ENCODE data around the gene PHLDB2. TPM values are rescaled to one million over a fixed set of nuclear protein-coding genes. Genes with fewer than 3 reads are reported as not detected.

The PHLDB2 gene
- total and polyA plus RNA-seq, 10 of the 15 experiments (the other 5 are each of a cell fraction or from before 2014, with no cell fraction given): 0.03 to 0.67 (median 0.40) TPM

Other genes with a start within 250 kb of the PHLDB2 start
- 1.3 and 1.4 TPM in 2 replicates for gene PLCXD2, start 184.6 kb upstream of the PHLDB2 start, total RNA-seq (2014; rRNA removed)
- 1.2 and 1.4 TPM in 2 replicates for gene PLCXD2, start 184.6 kb upstream of the PHLDB2 start, total RNA-seq (2014; rRNA removed; fragmentation: Illumina TruSeq; extraction: Trizol)
- gene PLCXD2, start 184.6 kb upstream of the PHLDB2 start, total RNA-seq (2021): 1.1 and 1.8 TPM in 2 replicates
- 2.7 and 3.0 TPM in 2 replicates for gene PLCXD2, start 184.6 kb upstream of the PHLDB2 start, polyA plus RNA-seq (2011; rRNA removed)
- 0.87 and 1.00 TPM in 2 replicates for gene PLCXD2, start 184.6 kb upstream of the PHLDB2 start, polyA plus RNA-seq (2014; fragmentation: Illumina TruSeq; extraction: Trizol)
- under 1 TPM; 0.26 to 0.31 TPM for gene PLCXD2, start 184.6 kb upstream of the PHLDB2 start, polyA plus RNA-seq (2014; fragmentation: Nextera tagmentation; extraction: Ambion mirVana)
- gene PLCXD2, start 184.6 kb upstream of the PHLDB2 start, polyA plus RNA-seq (2014; rRNA removed): 0.58 TPM in 2 replicates
- gene PLCXD2, start 184.6 kb upstream of the PHLDB2 start, polyA plus RNA-seq (2016; fragmentation: Nextera tagmentation; extraction: Ambion mirVana): under 1 TPM; 0.48 to 0.72 TPM
- gene ABHD10, start 119.8 kb downstream of the PHLDB2 start, total RNA-seq (2014; rRNA removed): 33.7 and 35.0 TPM in 2 replicates
- gene ABHD10, start 119.8 kb downstream of the PHLDB2 start, total RNA-seq (2014; rRNA removed; fragmentation: Illumina TruSeq; extraction: Trizol): 27.3 TPM in 2 replicates
- gene ABHD10, start 119.8 kb downstream of the PHLDB2 start, total RNA-seq (2021): 30.5 and 36.7 TPM in 2 replicates
- 51.0 and 71.5 TPM in 2 replicates for gene ABHD10, start 119.8 kb downstream of the PHLDB2 start, polyA plus RNA-seq (2011; rRNA removed)
- gene ABHD10, start 119.8 kb downstream of the PHLDB2 start, polyA plus RNA-seq (2014; fragmentation: Illumina TruSeq; extraction: Trizol): 26.1 and 33.2 TPM in 2 replicates
- 10 to 100 TPM; 12.3 to 16.7 TPM for gene ABHD10, start 119.8 kb downstream of the PHLDB2 start, polyA plus RNA-seq (2014; fragmentation: Nextera tagmentation; extraction: Ambion mirVana)
- 23.2 and 24.3 TPM in 2 replicates for gene ABHD10, start 119.8 kb downstream of the PHLDB2 start, polyA plus RNA-seq (2014; rRNA removed)
- gene ABHD10, start 119.8 kb downstream of the PHLDB2 start, polyA plus RNA-seq (2016; fragmentation: Nextera tagmentation; extraction: Ambion mirVana): 10 to 100 TPM; 43.1 to 46.4 TPM
- 0.23 TPM in 1 of 2 replicates, not detected in the other for gene TAGLN3, start 139.7 kb downstream of the PHLDB2 start, total RNA-seq (2014; rRNA removed)
- gene TAGLN3, start 139.7 kb downstream of the PHLDB2 start, total RNA-seq (2014; rRNA removed; fragmentation: Illumina TruSeq; extraction: Trizol): not detected in 2 replicates
- gene TAGLN3, start 139.7 kb downstream of the PHLDB2 start, total RNA-seq (2021): not detected in 2 replicates
- 0.46 and 0.53 TPM in 2 replicates for gene TAGLN3, start 139.7 kb downstream of the PHLDB2 start, polyA plus RNA-seq (2011; rRNA removed)
- 0.07 TPM in 1 of 2 replicates, not detected in the other for gene TAGLN3, start 139.7 kb downstream of the PHLDB2 start, polyA plus RNA-seq (2014; fragmentation: Illumina TruSeq; extraction: Trizol)
- gene TAGLN3, start 139.7 kb downstream of the PHLDB2 start, polyA plus RNA-seq (2014; fragmentation: Nextera tagmentation; extraction: Ambion mirVana): under 1 TPM in 1 of 2 experiments, not detected in 1; 0.07 TPM
- gene TAGLN3, start 139.7 kb downstream of the PHLDB2 start, polyA plus RNA-seq (2014; rRNA removed): 0.06 TPM in 1 of 2 replicates, not detected in the other
- gene TAGLN3, start 139.7 kb downstream of the PHLDB2 start, polyA plus RNA-seq (2016; fragmentation: Nextera tagmentation; extraction: Ambion mirVana): under 1 TPM; 0.12 to 0.19 TPM
- gene TMPRSS7, start 175.5 kb downstream of the PHLDB2 start, total RNA-seq (2014; rRNA removed): not detected in 2 replicates
- not detected in 2 replicates for gene TMPRSS7, start 175.5 kb downstream of the PHLDB2 start, total RNA-seq (2014; rRNA removed; fragmentation: Illumina TruSeq; extraction: Trizol)
- not detected in 2 replicates for gene TMPRSS7, start 175.5 kb downstream of the PHLDB2 start, total RNA-seq (2021)
- gene TMPRSS7, start 175.5 kb downstream of the PHLDB2 start, polyA plus RNA-seq (2011; rRNA removed): not detected in 2 replicates
- gene TMPRSS7, start 175.5 kb downstream of the PHLDB2 start, polyA plus RNA-seq (2014; fragmentation: Illumina TruSeq; extraction: Trizol): not detected in 2 replicates
- gene TMPRSS7, start 175.5 kb downstream of the PHLDB2 start, polyA plus RNA-seq (2014; fragmentation: Nextera tagmentation; extraction: Ambion mirVana): under 1 TPM in 1 of 2 experiments, not detected in 1; 0.03 TPM
- not detected in 2 replicates for gene TMPRSS7, start 175.5 kb downstream of the PHLDB2 start, polyA plus RNA-seq (2014; rRNA removed)
- gene TMPRSS7, start 175.5 kb downstream of the PHLDB2 start, polyA plus RNA-seq (2016; fragmentation: Nextera tagmentation; extraction: Ambion mirVana): not detected
- 0.45 and 0.71 TPM in 2 replicates for gene C3orf52, start 227.1 kb downstream of the PHLDB2 start, total RNA-seq (2014; rRNA removed)
- gene C3orf52, start 227.1 kb downstream of the PHLDB2 start, total RNA-seq (2014; rRNA removed; fragmentation: Illumina TruSeq; extraction: Trizol): 0.54 and 0.55 TPM in 2 replicates
- gene C3orf52, start 227.1 kb downstream of the PHLDB2 start, total RNA-seq (2021): 0.15 and 0.19 TPM in 2 replicates
- 1.9 and 2.3 TPM in 2 replicates for gene C3orf52, start 227.1 kb downstream of the PHLDB2 start, polyA plus RNA-seq (2011; rRNA removed)
- 0.21 and 0.29 TPM in 2 replicates for gene C3orf52, start 227.1 kb downstream of the PHLDB2 start, polyA plus RNA-seq (2014; fragmentation: Illumina TruSeq; extraction: Trizol)
- gene C3orf52, start 227.1 kb downstream of the PHLDB2 start, polyA plus RNA-seq (2014; fragmentation: Nextera tagmentation; extraction: Ambion mirVana): 1 to 10 TPM in 1 of 2 experiments, under 1 TPM in 1; 0.93 to 1.1 TPM
- 0.24 and 0.53 TPM in 2 replicates for gene C3orf52, start 227.1 kb downstream of the PHLDB2 start, polyA plus RNA-seq (2014; rRNA removed)
- gene C3orf52, start 227.1 kb downstream of the PHLDB2 start, polyA plus RNA-seq (2016; fragmentation: Nextera tagmentation; extraction: Ambion mirVana): 1 to 10 TPM; 1.8 TPM